OCI-LY7 (cell line): ENCODE measurements around the gene HLTF. TPM values are rescaled to one million over a fixed set of nuclear protein-coding genes. Genes with fewer than 3 reads are reported as not detected.
A peak's percentile ranks its signal among the peaks of the same experiment; 100 is the strongest.

Source experiments
- BruUV-seq: library from RNA; stranded (reverse); fragments of 400-500 nt; replicated peaks from 2 replicates; lab custom pipeline; 2021; lab: Mats Ljungman, UMichigan
- CTCF ChIA-PET: fragments of 300-600 bp; sonication (Branson Sonifier 250); formaldehyde crosslinking; loops from one replicate; lab custom pipeline; 2022; ENCODE audit warnings: antibody characterized with exemption; ENCODE audit not compliant: unreplicated experiment; lab: Charles Lee
- POLR2A ChIA-PET: fragments of 300-600 bp; sonication (Branson Sonifier 250); formaldehyde crosslinking; loops from one replicate; lab custom pipeline; 2022; ENCODE audit warnings: antibody characterized with exemption; lab: Charles Lee
- DNase-seq: peaks from one replicate; pipeline ENCODE4 v3.0.0-alpha.2; 2015; ENCODE audit warnings: low spot score
- H2AFZ ChIP-seq: fragments of 200-600 bp; sonication (generic), shearing (Covaris generic); 2 replicates; pipeline ENCODE4 v1.6.1; 2014; ENCODE audit warnings: mild to moderate bottlenecking, antibody characterized with exemption, low read length, moderate library complexity
- H3K27ac ChIP-seq: fragments of 200-600 bp; sonication (generic); 2 replicates; pipeline ENCODE4 v1.5.1; 2014; ENCODE audit warnings: mixed run types, low read depth, mild to moderate bottlenecking, moderate library complexity, low read length, inconsistent platforms; ENCODE audit not compliant: poor library complexity, severe bottlenecking
- H3K36me3 ChIP-seq: fragments of 200-600 bp; sonication (generic); 2 replicates; pipeline ENCODE4 v1.6.1; 2014; ENCODE audit warnings: mild to moderate bottlenecking, antibody characterized with exemption, low read length, moderate library complexity, mixed read lengths; ENCODE audit not compliant: insufficient read depth
- H3K4me1 ChIP-seq: fragments of 200-600 bp; sonication (generic); 2 replicates; pipeline ENCODE4 v1.5.1; 2014; ENCODE audit warnings: mild to moderate bottlenecking, low read length; ENCODE audit not compliant: insufficient read depth, poor library complexity, severe bottlenecking
- H3K4me2 ChIP-seq: fragments of 200-600 bp; sonication (generic); 2 replicates; pipeline ENCODE4 v1.6.1; 2014; ENCODE audit warnings: mild to moderate bottlenecking, low read length
- H3K4me3 ChIP-seq: fragments of 200-600 bp; sonication (generic); 2 replicates; pipeline ENCODE4 v1.5.1; 2014; ENCODE audit warnings: mild to moderate bottlenecking, low read depth, low read length; ENCODE audit not compliant: poor library complexity, severe bottlenecking
- H3K79me2 ChIP-seq: fragments of 200-600 bp; sonication (generic); 2 replicates; pipeline ENCODE4 v1.6.1; 2016; ENCODE audit warnings: low read depth, mild to moderate bottlenecking, low read length, moderate library complexity, mixed read lengths; ENCODE audit not compliant: insufficient read depth
- H3K9me2 ChIP-seq: fragments of 200-600 bp; sonication (generic); 2 replicates; pipeline ENCODE4 v1.6.1; 2016; ENCODE audit warnings: mild to moderate bottlenecking, low read length, mixed read lengths; ENCODE audit not compliant: insufficient read depth
- H3K9me3 ChIP-seq: fragments of 200-600 bp; sonication (generic); 2 replicates; pipeline ENCODE4 v1.6.1; 2014; ENCODE audit warnings: mild to moderate bottlenecking, mixed run types, low read length, mixed read lengths
- H4K20me1 ChIP-seq: fragments of 200-600 bp; sonication (generic); 2 replicates; pipeline ENCODE4 v1.6.1; 2014; ENCODE audit warnings: mild to moderate bottlenecking, antibody characterized with exemption, low read length, moderate library complexity, mixed read lengths; ENCODE audit not compliant: insufficient read depth
- EZH2phosphoT487 ChIP-seq: fragments of 200-600 bp; sonication (generic); IDR thresholded peaks from 2 replicates; pipeline ENCODE4 v1.6.1; 2018; ENCODE audit warnings: low read depth, borderline replicate concordance, mild to moderate bottlenecking, mixed run types, antibody characterized with exemption, low read length, moderate library complexity, mixed read lengths
- intact Hi-C: fragments of 100-400 bp; cut with micrococcal nuclease; formaldehyde crosslinking; loops from one replicate; pipeline ENCODE4 v1.10.0; 2022; ENCODE audit not compliant: unreplicated experiment
- total RNA-seq, 2 experiments: library from RNA; depleted of rRNA in 1 of 2; stranded (reverse); fragments of >200 nt in 1 of 2; shearing (Covaris generic) in 1 of 2; gene quantifications; 2 replicates each; pipeline ENCODE4 v1.2.3, GENCODE V29; 2014 to 2022
- TF ChIP-seq, protein P1 (sequence below): fragments of 200-600 bp; sonication (generic); conservative IDR thresholded peaks from 2 replicates; pipeline ENCODE4 v1.5.1; 2014; ENCODE audit warnings: mild to moderate bottlenecking, antibody characterized with exemption, low read length, moderate library complexity, mixed read lengths

Gene HLTF
- total RNA-seq, 2 experiments from 2014 or later = 106 to 107 TPM

DNA sequence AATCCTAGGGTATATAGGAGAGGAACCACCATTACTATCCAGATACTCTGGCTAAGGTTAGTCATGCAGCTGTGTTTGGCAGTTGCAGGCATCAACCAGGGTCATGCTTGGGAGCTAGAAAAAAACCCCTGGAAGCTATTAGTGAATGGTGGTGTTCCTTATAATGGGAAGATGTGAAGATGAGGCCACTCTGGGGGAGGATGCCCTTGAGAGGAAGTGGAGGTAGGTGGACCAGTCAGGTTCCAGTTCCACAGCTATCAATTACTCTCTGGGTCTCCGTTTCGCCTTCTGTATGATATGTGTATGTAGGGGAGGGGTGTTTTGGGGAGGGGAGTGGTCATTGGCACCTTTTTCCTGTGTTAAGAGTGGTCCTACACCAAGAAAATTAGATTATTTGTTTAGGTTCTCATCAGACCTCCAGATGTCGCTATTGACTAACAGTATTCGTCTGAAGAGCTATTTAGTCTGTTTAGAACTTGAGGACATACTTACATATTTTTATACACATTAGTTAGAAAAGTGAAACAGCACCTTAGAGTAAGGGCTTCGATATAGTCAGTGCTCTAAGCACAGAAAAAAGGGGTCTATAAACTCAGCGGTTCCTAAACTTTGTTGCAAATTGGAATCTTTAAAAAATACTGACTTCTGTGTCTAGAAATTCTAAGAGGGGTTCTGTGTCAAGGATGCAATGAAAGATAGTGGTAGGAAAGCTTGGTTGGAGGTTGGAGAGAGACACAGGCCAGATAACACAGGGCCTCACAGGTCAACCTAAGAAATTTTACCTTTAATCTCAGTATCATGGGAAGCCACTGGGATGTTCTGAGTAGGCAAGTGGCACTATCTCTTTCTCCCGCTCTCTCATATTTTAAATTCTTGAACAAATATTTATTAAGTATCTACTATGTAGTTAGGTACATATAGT is 34.0 kb upstream of the HLTF start:
- H4K20me1 ChIP-seq = no peaks in the 10 kb centered on the region

DNA sequence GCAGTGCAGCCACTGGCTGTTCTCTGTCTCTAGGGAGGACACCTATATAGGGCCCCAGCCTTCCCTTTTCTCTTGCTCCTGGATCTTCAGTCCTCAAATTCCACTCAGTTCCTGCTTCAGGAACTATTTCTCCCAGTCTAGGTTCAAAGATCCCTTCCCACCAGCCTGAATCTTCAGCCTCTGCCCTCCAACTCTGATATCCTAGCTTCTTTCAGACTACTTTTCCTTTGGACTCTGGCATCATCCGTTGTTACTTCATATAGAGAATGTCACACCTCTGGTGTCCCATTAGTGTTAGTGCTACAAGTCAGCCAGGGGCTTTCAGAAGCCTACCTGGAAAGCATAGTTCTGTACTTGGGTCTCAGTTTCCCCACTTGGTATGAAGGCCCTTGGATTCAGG is 33.1 kb upstream of the HLTF start:
- POLR2A ChIA-PET = interaction anchor here (0.7 to 1.8 kb wide), 10 partner anchors 10 to 166 kb away, joined by 3 to 5 read pairs (median 3); partner anchors contain the start of gene HLTF

More for the DNA sequence above, 34.0 kb upstream of the HLTF start:
- H2AFZ ChIP-seq = peak overlapping the region; percentile 29; the same call in 1 of the 2 replicates
- H3K4me3 ChIP-seq = no peak overlapping the region
- TF ChIP-seq, protein P1, sequence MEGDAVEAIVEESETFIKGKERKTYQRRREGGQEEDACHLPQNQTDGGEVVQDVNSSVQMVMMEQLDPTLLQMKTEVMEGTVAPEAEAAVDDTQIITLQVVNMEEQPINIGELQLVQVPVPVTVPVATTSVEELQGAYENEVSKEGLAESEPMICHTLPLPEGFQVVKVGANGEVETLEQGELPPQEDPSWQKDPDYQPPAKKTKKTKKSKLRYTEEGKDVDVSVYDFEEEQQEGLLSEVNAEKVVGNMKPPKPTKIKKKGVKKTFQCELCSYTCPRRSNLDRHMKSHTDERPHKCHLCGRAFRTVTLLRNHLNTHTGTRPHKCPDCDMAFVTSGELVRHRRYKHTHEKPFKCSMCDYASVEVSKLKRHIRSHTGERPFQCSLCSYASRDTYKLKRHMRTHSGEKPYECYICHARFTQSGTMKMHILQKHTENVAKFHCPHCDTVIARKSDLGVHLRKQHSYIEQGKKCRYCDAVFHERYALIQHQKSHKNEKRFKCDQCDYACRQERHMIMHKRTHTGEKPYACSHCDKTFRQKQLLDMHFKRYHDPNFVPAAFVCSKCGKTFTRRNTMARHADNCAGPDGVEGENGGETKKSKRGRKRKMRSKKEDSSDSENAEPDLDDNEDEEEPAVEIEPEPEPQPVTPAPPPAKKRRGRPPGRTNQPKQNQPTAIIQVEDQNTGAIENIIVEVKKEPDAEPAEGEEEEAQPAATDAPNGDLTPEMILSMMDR = peak; percentile 94
- TF ChIP-seq EZH2phosphoT487 = no peak
- BruUV-seq = no TSS peak
- POLR2A ChIA-PET = interaction anchor here (0.7 to 1.8 kb wide), 11 partner anchors 10 to 166 kb away, joined by 3 to 7 read pairs (median 4); partner anchors contain the start of gene HLTF
- H3K9me2 ChIP-seq = 0 out of 2 replicates have a peak, but pooled peaks cover 5% of the 10 kb centered on the region
- CTCF ChIA-PET = interaction anchor here (0.5 to 2.7 kb wide), 5 partner anchors 9 to 155 kb away, joined by 3 to 13 read pairs (median 3); partner anchors contain the start of gene HPS3
- H3K9me3 ChIP-seq = no peaks in the 10 kb centered on the region
- intact Hi-C loops = loop anchor here (1.0 to 10.0 kb wide), 5 partner anchors 153 to 596 kb away; no protein-coding TSS in a partner anchor
- no peak overlapping the region for H3K27ac ChIP-seq
- no peaks in the 10 kb centered on the region for H3K36me3 ChIP-seq
- peak; percentile 81 for DNase-seq
- H3K79me2 ChIP-seq = no peaks in the 10 kb centered on the region
- H3K4me1 ChIP-seq = peaks cover 4% of the 10 kb centered on the region
- peak overlapping the region; percentile 28; the same call in 1 of the 2 replicates for H3K4me2 ChIP-seq

More for the DNA sequence above, 33.1 kb upstream of the HLTF start:
- H4K20me1 ChIP-seq = no peaks in the 10 kb centered on the region
- BruUV-seq = no TSS peak
- H3K27ac ChIP-seq = no peak overlapping the region
- no peak for DNase-seq
- CTCF ChIA-PET = interaction anchor here (0.5 to 2.7 kb wide), 4 partner anchors 10 to 156 kb away, joined by 3 to 13 read pairs (median 4); partner anchors contain the start of gene HPS3
- H2AFZ ChIP-seq = peak overlapping the region; percentile 29; the same call in 1 of the 2 replicates
- no peaks in the 10 kb centered on the region for H3K36me3 ChIP-seq
- no peak overlapping the region for H3K4me3 ChIP-seq
- peaks cover 4% of the 10 kb centered on the region for H3K4me1 ChIP-seq
- intact Hi-C loops = no loop called here
- TF ChIP-seq, protein P1 = no peak
- TF ChIP-seq EZH2phosphoT487 = no peak
- no peak overlapping the region for H3K4me2 ChIP-seq
- no peaks in the 10 kb centered on the region for H3K79me2 ChIP-seq
- no peaks in the 10 kb centered on the region for H3K9me3 ChIP-seq
- 0 out of 2 replicates have a peak, but pooled peaks cover 5% of the 10 kb centered on the region for H3K9me2 ChIP-seq
